ENCODE data around the gene CEACAM16.

Gene CEACAM16

GRCh38 chr19:44683434-44684210 is 15.3 kb upstream of the CEACAM16 start:
- TF ChIP-seq SIN3A (IDR thresholded peaks at IDR 0.05; ENCODE audit: borderline replicate concordance, insufficient read depth, low read length): no peak

GRCh38 chr19:44684892-44685863 is 13.8 kb upstream of the CEACAM16 start:
- TF ChIP-seq SIN3A (IDR thresholded peaks at IDR 0.05; ENCODE audit: borderline replicate concordance, insufficient read depth, low read length) (no peak), FOXP2 (optimal IDR thresholded peaks at IDR 0.05; ENCODE audit: borderline replicate concordance, extremely low read depth, extremely low read length, insufficient read depth) (no peak), POLR2AphosphoS5 (IDR thresholded peaks at IDR 0.05; ENCODE audit: low read depth, low read length) (no peak), REST (IDR thresholded peaks at IDR 0.05; ENCODE audit: insufficient read depth in 1 of 2, low read depth in 2 of 2, low read length in 2 of 2) (no peak; a peak in 1 of 4 replicates), TAF1 (IDR thresholded peaks at IDR 0.05; ENCODE audit: borderline replicate concordance, insufficient read depth, low read length) (no peak)

- TF ChIP-seq TAF1 (IDR thresholded peaks at IDR 0.05; ENCODE audit: borderline replicate concordance, insufficient read depth, low read length) (no peak), POLR2AphosphoS5 (IDR thresholded peaks at IDR 0.05; ENCODE audit: low read depth, low read length) (no peak), SIN3A (IDR thresholded peaks at IDR 0.05; ENCODE audit: borderline replicate concordance, insufficient read depth, low read length) (no peak), FOXP2 (optimal IDR thresholded peaks at IDR 0.05; ENCODE audit: borderline replicate concordance, extremely low read depth, extremely low read length, insufficient read depth) (no peak), REST (IDR thresholded peaks at IDR 0.05; ENCODE audit: insufficient read depth in 1 of 2, low read depth in 2 of 2, low read length in 2 of 2) (no peak)
These were observed 13.1 kb upstream of the CEACAM16 start for GRCh38 chr19:44685877-44686276.

- TF ChIP-seq REST (IDR thresholded peaks at IDR 0.05; ENCODE audit: insufficient read depth in 1 of 2, low read depth in 2 of 2, low read length in 2 of 2) (no peak), FOXP2 (optimal IDR thresholded peaks at IDR 0.05; ENCODE audit: borderline replicate concordance, extremely low read depth, extremely low read length, insufficient read depth) (no peak), TAF1 (IDR thresholded peaks at IDR 0.05; ENCODE audit: borderline replicate concordance, insufficient read depth, low read length) (no peak), POLR2AphosphoS5 (IDR thresholded peaks at IDR 0.05; ENCODE audit: low read depth, low read length) (no peak), SIN3A (IDR thresholded peaks at IDR 0.05; ENCODE audit: borderline replicate concordance, insufficient read depth, low read length) (no peak)
These were observed 12.1 kb upstream of the CEACAM16 start for GRCh38 chr19:44686896-44687295.

- TF ChIP-seq POLR2AphosphoS5 (IDR thresholded peaks at IDR 0.05; ENCODE audit: low read depth, low read length) (no peak), SIN3A (IDR thresholded peaks at IDR 0.05; ENCODE audit: borderline replicate concordance, insufficient read depth, low read length) (no peak), FOXP2 (optimal IDR thresholded peaks at IDR 0.05; ENCODE audit: borderline replicate concordance, extremely low read depth, extremely low read length, insufficient read depth) (no peak), TAF1 (IDR thresholded peaks at IDR 0.05; ENCODE audit: borderline replicate concordance, insufficient read depth, low read length) (no peak), REST (IDR thresholded peaks at IDR 0.05; ENCODE audit: insufficient read depth in 1 of 2, low read depth in 2 of 2, low read length in 2 of 2) (no peak)
These were observed 11.1 kb upstream of the CEACAM16 start for GRCh38 chr19:44687888-44688287.

Data from PFSK-1 (cell line).